WTC11 (cell line): ENCODE results near the gene SPATA46. TPM values are rescaled to one million over a fixed set of nuclear protein-coding genes. Genes with fewer than 3 reads are reported as not detected.

Source experiments
- ATAC-seq: fragments of 200-7000 bp; cut with Tn5 transposase; 2 replicates; pipeline ENCODE4 v1.10.0; 2021; ENCODE audit warnings: mild to moderate bottlenecking, moderate library complexity
- CTCF ChIA-PET: fragments of 300-600 bp; sonication (Branson Sonifier 250); formaldehyde crosslinking; loops from one replicate; lab custom pipeline; 2021; ENCODE audit warnings: antibody characterized with exemption; lab: Charles Lee
- POLR2A ChIA-PET: fragments of 350-600 bp; sonication (Branson Sonifier 250); formaldehyde crosslinking; loops from one replicate; lab custom pipeline; 2021; ENCODE audit warnings: antibody characterized with exemption; lab: Charles Lee
- DNase-seq: peaks from one replicate; pipeline ENCODE4 v3.0.0; 2021; ENCODE audit warnings: low spot score
- H3K27ac Mint-ChIP-seq: 2 replicates; pipeline ENCODE4 v1.8.0; 2021; ENCODE audit warnings: mixed read lengths
- H3K27me3 Mint-ChIP-seq: 2 replicates; pipeline ENCODE4 v1.8.0; 2021; ENCODE audit warnings: low read depth, mild to moderate bottlenecking, moderate library complexity, mixed read lengths
- H3K36me3 Mint-ChIP-seq: 2 replicates; pipeline ENCODE4 v1.8.0; 2021; ENCODE audit warnings: mixed read lengths
- H3K4me1 Mint-ChIP-seq: 2 replicates; pipeline ENCODE4 v1.8.0; 2022; ENCODE audit warnings: mixed read lengths
- H3K4me3 Mint-ChIP-seq: 2 replicates; pipeline ENCODE4 v1.8.0; 2021; ENCODE audit warnings: mild to moderate bottlenecking, moderate library complexity, mixed read lengths
- H3K9me3 Mint-ChIP-seq: 2 replicates; pipeline ENCODE4 v1.8.0; 2021; ENCODE audit warnings: mixed read lengths
- CREM ChIP-seq: sonication (generic); formaldehyde crosslinking; IDR thresholded peaks from 2 replicates; pipeline ENCODE4 v1.8.1; 2022; ENCODE audit warnings: mild to moderate bottlenecking, missing genetic modification reagents, moderate library complexity
- ELF4 ChIP-seq: sonication (generic); formaldehyde crosslinking; IDR thresholded peaks from 2 replicates; pipeline ENCODE4 v1.8.1; 2022; ENCODE audit warnings: low read depth, mild to moderate bottlenecking, moderate library complexity, missing genetic modification reagents
- FOXJ3 ChIP-seq: sonication (generic); formaldehyde crosslinking; IDR thresholded peaks from 2 replicates; pipeline ENCODE4 v1.9.0; 2021; ENCODE audit warnings: missing genetic modification reagents, mild to moderate bottlenecking, borderline replicate concordance
- GTF2I ChIP-seq: fragments of 250-450 bp; sonication (Bioruptor Pico); conservative IDR thresholded peaks from 2 replicates; pipeline ENCODE4 v1.4.0; 2021; ENCODE audit warnings: mild to moderate bottlenecking
- IRF2 ChIP-seq: sonication (generic); formaldehyde crosslinking; IDR thresholded peaks from 2 replicates; pipeline ENCODE4 v1.8.0; 2022; ENCODE audit warnings: low read depth, missing genetic modification reagents, borderline replicate concordance
- KAT7 ChIP-seq: sonication (generic); formaldehyde crosslinking; IDR thresholded peaks from 2 replicates; pipeline ENCODE4 v1.8.1; 2023; ENCODE audit warnings: missing genetic modification reagents, mild to moderate bottlenecking, borderline replicate concordance
- MXD4 ChIP-seq: fragments of 250-450 bp; sonication (Bioruptor Pico); IDR thresholded peaks from 2 replicates; pipeline ENCODE4 v1.8.0; 2021; ENCODE audit warnings: mild to moderate bottlenecking, moderate library complexity, borderline replicate concordance
- RELA ChIP-seq: sonication (generic); formaldehyde crosslinking; IDR thresholded peaks from 2 replicates; pipeline ENCODE4 v1.8.1; 2022; ENCODE audit warnings: missing genetic modification reagents, mild to moderate bottlenecking, borderline replicate concordance
- SMAD3 ChIP-seq: sonication (generic); formaldehyde crosslinking; IDR thresholded peaks from 2 replicates; pipeline ENCODE4 v1.8.0; 2022; ENCODE audit warnings: missing genetic modification reagents, mild to moderate bottlenecking, borderline replicate concordance
- SOX15 ChIP-seq: fragments of 250-450 bp; sonication (Bioruptor Pico); IDR thresholded peaks from 2 replicates; pipeline ENCODE4 v1.9.0; 2021; ENCODE audit warnings: mild to moderate bottlenecking
- TCF7 ChIP-seq: sonication (generic); formaldehyde crosslinking; IDR thresholded peaks from 2 replicates; pipeline ENCODE4 v1.8.0; 2022; ENCODE audit warnings: mild to moderate bottlenecking, low read depth, missing genetic modification reagents, moderate library complexity
- TEAD4 ChIP-seq: sonication (generic); formaldehyde crosslinking; IDR thresholded peaks from 2 replicates; pipeline ENCODE4 v1.8.0; 2022; ENCODE audit warnings: mild to moderate bottlenecking, missing genetic modification reagents
- ZNF219 ChIP-seq: sonication (generic); formaldehyde crosslinking; IDR thresholded peaks from 2 replicates; pipeline ENCODE4 v1.8.0; 2023; ENCODE audit warnings: missing genetic modification reagents, mild to moderate bottlenecking, borderline replicate concordance
- ZNF416 ChIP-seq: fragments of 250-450 bp; sonication (Bioruptor Pico); IDR thresholded peaks from 2 replicates; pipeline ENCODE4 v1.9.0; 2021; ENCODE audit warnings: mild to moderate bottlenecking, inconsistent platforms
- total RNA-seq: library from RNA; stranded (reverse); gene quantifications from 3 replicates; pipeline ENCODE4 v1.2.3, GENCODE V29; 2021
- TF ChIP-seq, protein P1 (sequence below): sonication (generic); formaldehyde crosslinking; IDR thresholded peaks from 2 replicates; pipeline ENCODE4 v1.8.0; 2023; ENCODE audit warnings: missing genetic modification reagents, mild to moderate bottlenecking, borderline replicate concordance
- TF ChIP-seq, protein P2 (sequence below): sonication (generic); formaldehyde crosslinking; IDR thresholded peaks from 2 replicates; pipeline ENCODE4 v1.8.1; 2023; ENCODE audit warnings: mild to moderate bottlenecking, missing genetic modification reagents
- TF ChIP-seq, protein P3 (sequence below): sonication (generic); formaldehyde crosslinking; IDR thresholded peaks from 2 replicates; pipeline ENCODE4 v1.8.1; 2022; ENCODE audit warnings: missing genetic modification reagents, borderline replicate concordance
- TF ChIP-seq, protein P4 (sequence below): sonication (generic); formaldehyde crosslinking; IDR thresholded peaks from 2 replicates; pipeline ENCODE4 v1.8.1; 2023; ENCODE audit warnings: mild to moderate bottlenecking, missing genetic modification reagents, borderline replicate concordance
- TF ChIP-seq, protein P5 (sequence below): sonication (generic); formaldehyde crosslinking; IDR thresholded peaks from 2 replicates; pipeline ENCODE4 v1.8.0; 2022; ENCODE audit warnings: mild to moderate bottlenecking, missing genetic modification reagents
- TF ChIP-seq, protein P6 (sequence below): sonication (generic); formaldehyde crosslinking; IDR thresholded peaks from 2 replicates; pipeline ENCODE4 v1.8.0; 2022; ENCODE audit warnings: mild to moderate bottlenecking, missing genetic modification reagents
- TF ChIP-seq, protein P7 (sequence below): sonication (generic); formaldehyde crosslinking; IDR thresholded peaks from 2 replicates; pipeline ENCODE4 v1.8.1; 2022; ENCODE audit warnings: mild to moderate bottlenecking, missing genetic modification reagents, moderate library complexity, borderline replicate concordance

Gene SPATA46
- total RNA-seq, 1 experiment from 2014 or later = not detected

DNA sequence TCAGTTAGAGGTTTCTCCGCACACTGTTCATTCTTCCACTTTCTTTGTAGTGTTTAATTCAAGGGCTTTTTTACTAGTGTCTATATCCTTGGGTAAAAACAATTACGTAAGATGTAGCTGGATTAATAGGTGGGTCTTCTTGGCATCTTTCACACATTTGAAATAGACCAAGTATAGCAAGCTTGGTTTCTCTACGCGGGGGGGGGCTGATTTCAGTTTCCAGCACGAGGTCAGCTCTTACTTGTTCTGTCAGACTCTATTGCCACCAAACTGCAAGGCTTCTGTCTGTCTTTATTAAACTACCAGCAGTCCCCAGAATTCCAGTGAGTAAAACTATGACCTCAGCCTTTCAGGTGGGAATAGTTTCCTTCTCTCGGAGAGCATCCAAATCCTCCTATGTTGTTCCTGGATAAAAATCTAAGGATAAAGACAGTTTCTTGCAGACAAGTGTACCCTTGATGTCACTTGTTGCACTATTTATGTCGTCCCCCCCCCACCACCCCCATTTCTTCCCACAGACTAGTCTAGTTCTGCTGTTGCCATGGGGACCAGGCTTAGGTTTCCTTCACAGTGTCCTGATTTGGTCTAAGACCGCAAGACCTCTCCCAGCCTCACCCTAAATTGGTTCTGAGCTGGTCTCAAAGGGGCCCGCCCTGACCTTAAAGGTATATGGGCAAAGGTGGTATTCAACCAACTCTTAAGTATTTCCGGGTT lies 17.0 kb downstream of the SPATA46 start:
- ATAC-seq (no peak), DNase-seq (no peak)
- H3K27ac Mint-ChIP-seq = no peak overlapping the region
- ChIA-PET CTCF (no interaction called here), POLR2A (no interaction called here)
- H3K27me3 Mint-ChIP-seq = no peaks in the 10 kb centered on the region
- peaks cover 8% of the 10 kb centered on the region for H3K36me3 Mint-ChIP-seq
- TF ChIP-seq CREM (CRISPR knock-in tag) = no peak
- TF ChIP-seq RELA = no peak
- no peak for TF ChIP-seq SMAD3 (CRISPR knock-in tag)
- no peak for TF ChIP-seq FOXJ3 (CRISPR knock-in tag)
- TF ChIP-seq, protein P1, sequence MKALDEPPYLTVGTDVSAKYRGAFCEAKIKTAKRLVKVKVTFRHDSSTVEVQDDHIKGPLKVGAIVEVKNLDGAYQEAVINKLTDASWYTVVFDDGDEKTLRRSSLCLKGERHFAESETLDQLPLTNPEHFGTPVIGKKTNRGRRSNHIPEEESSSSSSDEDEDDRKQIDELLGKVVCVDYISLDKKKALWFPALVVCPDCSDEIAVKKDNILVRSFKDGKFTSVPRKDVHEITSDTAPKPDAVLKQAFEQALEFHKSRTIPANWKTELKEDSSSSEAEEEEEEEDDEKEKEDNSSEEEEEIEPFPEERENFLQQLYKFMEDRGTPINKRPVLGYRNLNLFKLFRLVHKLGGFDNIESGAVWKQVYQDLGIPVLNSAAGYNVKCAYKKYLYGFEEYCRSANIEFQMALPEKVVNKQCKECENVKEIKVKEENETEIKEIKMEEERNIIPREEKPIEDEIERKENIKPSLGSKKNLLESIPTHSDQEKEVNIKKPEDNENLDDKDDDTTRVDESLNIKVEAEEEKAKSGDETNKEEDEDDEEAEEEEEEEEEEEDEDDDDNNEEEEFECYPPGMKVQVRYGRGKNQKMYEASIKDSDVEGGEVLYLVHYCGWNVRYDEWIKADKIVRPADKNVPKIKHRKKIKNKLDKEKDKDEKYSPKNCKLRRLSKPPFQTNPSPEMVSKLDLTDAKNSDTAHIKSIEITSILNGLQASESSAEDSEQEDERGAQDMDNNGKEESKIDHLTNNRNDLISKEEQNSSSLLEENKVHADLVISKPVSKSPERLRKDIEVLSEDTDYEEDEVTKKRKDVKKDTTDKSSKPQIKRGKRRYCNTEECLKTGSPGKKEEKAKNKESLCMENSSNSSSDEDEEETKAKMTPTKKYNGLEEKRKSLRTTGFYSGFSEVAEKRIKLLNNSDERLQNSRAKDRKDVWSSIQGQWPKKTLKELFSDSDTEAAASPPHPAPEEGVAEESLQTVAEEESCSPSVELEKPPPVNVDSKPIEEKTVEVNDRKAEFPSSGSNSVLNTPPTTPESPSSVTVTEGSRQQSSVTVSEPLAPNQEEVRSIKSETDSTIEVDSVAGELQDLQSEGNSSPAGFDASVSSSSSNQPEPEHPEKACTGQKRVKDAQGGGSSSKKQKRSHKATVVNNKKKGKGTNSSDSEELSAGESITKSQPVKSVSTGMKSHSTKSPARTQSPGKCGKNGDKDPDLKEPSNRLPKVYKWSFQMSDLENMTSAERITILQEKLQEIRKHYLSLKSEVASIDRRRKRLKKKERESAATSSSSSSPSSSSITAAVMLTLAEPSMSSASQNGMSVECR = no peak
- no peak for TF ChIP-seq TEAD4 (CRISPR knock-in tag)
- TF ChIP-seq, protein P2, sequence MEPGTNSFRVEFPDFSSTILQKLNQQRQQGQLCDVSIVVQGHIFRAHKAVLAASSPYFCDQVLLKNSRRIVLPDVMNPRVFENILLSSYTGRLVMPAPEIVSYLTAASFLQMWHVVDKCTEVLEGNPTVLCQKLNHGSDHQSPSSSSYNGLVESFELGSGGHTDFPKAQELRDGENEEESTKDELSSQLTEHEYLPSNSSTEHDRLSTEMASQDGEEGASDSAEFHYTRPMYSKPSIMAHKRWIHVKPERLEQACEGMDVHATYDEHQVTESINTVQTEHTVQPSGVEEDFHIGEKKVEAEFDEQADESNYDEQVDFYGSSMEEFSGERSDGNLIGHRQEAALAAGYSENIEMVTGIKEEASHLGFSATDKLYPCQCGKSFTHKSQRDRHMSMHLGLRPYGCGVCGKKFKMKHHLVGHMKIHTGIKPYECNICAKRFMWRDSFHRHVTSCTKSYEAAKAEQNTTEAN (CRISPR knock-in tag) = no peak
- no peak for TF ChIP-seq KAT7 (CRISPR knock-in tag)
- TF ChIP-seq, protein P3, sequence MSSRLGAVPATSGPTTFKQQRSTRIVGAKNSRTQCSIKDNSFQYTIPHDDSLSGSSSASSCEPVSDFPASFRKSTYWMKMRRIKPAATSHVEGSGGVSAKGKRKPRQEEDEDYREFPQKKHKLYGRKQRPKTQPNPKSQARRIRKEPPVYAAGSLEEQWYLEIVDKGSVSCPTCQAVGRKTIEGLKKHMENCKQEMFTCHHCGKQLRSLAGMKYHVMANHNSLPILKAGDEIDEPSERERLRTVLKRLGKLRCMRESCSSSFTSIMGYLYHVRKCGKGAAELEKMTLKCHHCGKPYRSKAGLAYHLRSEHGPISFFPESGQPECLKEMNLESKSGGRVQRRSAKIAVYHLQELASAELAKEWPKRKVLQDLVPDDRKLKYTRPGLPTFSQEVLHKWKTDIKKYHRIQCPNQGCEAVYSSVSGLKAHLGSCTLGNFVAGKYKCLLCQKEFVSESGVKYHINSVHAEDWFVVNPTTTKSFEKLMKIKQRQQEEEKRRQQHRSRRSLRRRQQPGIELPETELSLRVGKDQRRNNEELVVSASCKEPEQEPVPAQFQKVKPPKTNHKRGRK (CRISPR knock-in tag) = no peak
- TF ChIP-seq, protein P4, sequence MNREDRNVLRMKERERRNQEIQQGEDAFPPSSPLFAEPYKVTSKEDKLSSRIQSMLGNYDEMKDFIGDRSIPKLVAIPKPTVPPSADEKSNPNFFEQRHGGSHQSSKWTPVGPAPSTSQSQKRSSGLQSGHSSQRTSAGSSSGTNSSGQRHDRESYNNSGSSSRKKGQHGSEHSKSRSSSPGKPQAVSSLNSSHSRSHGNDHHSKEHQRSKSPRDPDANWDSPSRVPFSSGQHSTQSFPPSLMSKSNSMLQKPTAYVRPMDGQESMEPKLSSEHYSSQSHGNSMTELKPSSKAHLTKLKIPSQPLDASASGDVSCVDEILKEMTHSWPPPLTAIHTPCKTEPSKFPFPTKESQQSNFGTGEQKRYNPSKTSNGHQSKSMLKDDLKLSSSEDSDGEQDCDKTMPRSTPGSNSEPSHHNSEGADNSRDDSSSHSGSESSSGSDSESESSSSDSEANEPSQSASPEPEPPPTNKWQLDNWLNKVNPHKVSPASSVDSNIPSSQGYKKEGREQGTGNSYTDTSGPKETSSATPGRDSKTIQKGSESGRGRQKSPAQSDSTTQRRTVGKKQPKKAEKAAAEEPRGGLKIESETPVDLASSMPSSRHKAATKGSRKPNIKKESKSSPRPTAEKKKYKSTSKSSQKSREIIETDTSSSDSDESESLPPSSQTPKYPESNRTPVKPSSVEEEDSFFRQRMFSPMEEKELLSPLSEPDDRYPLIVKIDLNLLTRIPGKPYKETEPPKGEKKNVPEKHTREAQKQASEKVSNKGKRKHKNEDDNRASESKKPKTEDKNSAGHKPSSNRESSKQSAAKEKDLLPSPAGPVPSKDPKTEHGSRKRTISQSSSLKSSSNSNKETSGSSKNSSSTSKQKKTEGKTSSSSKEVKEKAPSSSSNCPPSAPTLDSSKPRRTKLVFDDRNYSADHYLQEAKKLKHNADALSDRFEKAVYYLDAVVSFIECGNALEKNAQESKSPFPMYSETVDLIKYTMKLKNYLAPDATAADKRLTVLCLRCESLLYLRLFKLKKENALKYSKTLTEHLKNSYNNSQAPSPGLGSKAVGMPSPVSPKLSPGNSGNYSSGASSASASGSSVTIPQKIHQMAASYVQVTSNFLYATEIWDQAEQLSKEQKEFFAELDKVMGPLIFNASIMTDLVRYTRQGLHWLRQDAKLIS (CRISPR knock-in tag) = no peak
- no peak for TF ChIP-seq IRF2
- TF ChIP-seq SOX15 = no peak
- H3K4me1 Mint-ChIP-seq = no peaks in the 10 kb centered on the region
- no peaks in the 10 kb centered on the region for H3K9me3 Mint-ChIP-seq
- no peak overlapping the region for H3K4me3 Mint-ChIP-seq

DNA sequence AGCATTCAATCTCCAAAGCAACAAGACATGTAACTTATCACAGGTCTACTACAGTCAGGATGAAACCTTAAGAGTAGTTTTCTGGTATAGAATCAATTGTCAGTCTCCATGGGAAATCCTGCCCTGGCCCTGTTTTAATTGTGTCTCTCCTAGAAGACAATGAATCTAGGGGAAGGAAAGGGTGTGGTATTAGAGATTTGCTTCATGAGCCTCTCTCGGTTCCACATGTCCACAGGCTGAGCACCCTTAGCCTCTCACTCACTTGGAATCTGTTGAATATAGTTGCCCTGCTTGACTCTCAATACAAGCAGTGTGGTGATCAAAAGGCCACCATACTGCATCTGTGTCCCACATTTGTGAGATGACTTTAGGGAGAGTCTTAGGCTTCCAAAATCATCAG lies 17.7 kb downstream of the SPATA46 start:
- H3K4me3 Mint-ChIP-seq = no peak overlapping the region
- POLR2A ChIA-PET = no interaction called here
- no peak for TF ChIP-seq TCF7 (CRISPR knock-in tag)
- no peak for TF ChIP-seq ZNF416 (CRISPR knock-in tag)
- TF ChIP-seq MXD4 (CRISPR knock-in tag) = no peak
- TF ChIP-seq, protein P5, sequence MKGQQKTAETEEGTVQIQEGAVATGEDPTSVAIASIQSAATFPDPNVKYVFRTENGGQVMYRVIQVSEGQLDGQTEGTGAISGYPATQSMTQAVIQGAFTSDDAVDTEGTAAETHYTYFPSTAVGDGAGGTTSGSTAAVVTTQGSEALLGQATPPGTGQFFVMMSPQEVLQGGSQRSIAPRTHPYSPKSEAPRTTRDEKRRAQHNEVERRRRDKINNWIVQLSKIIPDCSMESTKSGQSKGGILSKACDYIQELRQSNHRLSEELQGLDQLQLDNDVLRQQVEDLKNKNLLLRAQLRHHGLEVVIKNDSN (CRISPR knock-in tag) = no peak
- TF ChIP-seq, protein P6, sequence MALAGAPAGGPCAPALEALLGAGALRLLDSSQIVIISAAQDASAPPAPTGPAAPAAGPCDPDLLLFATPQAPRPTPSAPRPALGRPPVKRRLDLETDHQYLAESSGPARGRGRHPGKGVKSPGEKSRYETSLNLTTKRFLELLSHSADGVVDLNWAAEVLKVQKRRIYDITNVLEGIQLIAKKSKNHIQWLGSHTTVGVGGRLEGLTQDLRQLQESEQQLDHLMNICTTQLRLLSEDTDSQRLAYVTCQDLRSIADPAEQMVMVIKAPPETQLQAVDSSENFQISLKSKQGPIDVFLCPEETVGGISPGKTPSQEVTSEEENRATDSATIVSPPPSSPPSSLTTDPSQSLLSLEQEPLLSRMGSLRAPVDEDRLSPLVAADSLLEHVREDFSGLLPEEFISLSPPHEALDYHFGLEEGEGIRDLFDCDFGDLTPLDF (CRISPR knock-in tag) = no peak
- TF ChIP-seq GTF2I (CRISPR knock-in tag) = no peak
- TF ChIP-seq ELF4 = no peak
- TF ChIP-seq ZNF219 (CRISPR knock-in tag) = no peak
- TF ChIP-seq, protein P7, sequence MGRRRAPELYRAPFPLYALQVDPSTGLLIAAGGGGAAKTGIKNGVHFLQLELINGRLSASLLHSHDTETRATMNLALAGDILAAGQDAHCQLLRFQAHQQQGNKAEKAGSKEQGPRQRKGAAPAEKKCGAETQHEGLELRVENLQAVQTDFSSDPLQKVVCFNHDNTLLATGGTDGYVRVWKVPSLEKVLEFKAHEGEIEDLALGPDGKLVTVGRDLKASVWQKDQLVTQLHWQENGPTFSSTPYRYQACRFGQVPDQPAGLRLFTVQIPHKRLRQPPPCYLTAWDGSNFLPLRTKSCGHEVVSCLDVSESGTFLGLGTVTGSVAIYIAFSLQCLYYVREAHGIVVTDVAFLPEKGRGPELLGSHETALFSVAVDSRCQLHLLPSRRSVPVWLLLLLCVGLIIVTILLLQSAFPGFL = no peak

More for the DNA sequence above, 17.7 kb downstream of the SPATA46 start:
- peaks cover under 1% of the 10 kb centered on the region; the same call in 1 of the 2 replicates for H3K4me1 Mint-ChIP-seq
- peaks cover 8% of the 10 kb centered on the region for H3K36me3 Mint-ChIP-seq
- H3K27ac Mint-ChIP-seq = no peak overlapping the region
- DNase-seq = no peak
- no peaks in the 10 kb centered on the region for H3K9me3 Mint-ChIP-seq
- CTCF ChIA-PET = no interaction called here
- ATAC-seq = no peak
- no peaks in the 10 kb centered on the region for H3K27me3 Mint-ChIP-seq
